HG02759 (cell line): ENCODE measurements around the gene SEMA7A.

Experiments
- ATAC-seq: cut with Tn5 transposase; IDR thresholded peaks from one replicate; pipeline ENCODE4 v1.9.1; 2021; ENCODE audit warnings: mild to moderate bottlenecking, moderate library complexity; ENCODE audit not compliant: unreplicated experiment

Gene SEMA7A

DNA sequence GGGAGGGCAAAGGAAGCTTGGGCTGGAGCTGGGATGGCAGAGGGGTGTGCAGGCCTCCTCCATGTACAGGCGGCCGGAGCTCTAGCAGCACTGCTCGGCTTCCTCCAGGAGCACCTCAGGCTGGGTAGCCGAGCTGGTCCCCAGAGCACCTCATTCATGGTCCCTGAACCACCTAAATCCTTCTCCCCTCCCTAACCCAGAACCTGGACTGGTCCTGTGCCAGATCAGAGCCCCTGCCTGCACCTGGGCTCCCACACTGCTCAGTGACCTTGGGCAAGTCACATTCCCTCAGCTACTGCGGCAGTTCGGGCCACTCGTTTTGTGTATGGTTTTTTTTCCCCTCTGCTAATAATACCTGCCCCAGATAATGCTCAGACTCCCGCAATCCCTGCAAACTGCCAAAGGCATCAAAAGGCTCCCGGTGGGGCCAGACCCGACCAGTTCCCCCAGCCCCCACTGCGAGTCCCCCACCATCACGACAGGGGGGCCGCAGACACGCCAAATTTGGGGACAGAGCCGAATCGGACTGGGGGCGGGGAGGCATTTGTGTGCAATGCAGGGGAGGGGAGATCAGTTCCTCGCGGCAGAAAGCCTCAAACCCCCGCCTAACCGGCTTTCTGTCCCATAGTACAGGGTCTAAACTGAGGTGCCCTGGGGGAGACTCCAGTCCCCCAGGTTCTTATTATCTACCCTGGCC, 1.3 kb downstream of the SEMA7A start:
- ATAC-seq: no peak

GRCh38 chr15:74431645-74432044, 2.1 kb downstream of the SEMA7A start:
- ATAC-seq: no peak

DNA sequence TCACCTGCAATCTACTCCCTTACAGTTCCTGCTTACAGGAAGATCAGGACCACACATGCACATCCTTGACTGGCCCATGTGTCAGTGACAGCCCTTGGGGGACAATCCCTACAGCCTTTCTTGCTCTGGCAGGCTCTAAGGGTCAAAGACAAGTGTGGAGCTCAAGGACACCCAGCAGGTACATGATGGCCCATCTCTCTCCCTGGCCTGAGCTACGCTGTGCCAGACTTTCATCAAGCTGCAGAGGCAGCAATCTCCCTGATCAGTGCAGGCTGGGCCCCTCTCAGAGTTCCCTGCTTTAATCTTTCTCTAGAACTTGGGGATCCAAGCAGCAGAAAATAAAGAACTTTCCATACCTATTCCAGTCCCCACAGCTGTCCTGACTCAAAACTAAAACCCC, 2.6 kb downstream of the SEMA7A start:
- ATAC-seq: no peak

DNA sequence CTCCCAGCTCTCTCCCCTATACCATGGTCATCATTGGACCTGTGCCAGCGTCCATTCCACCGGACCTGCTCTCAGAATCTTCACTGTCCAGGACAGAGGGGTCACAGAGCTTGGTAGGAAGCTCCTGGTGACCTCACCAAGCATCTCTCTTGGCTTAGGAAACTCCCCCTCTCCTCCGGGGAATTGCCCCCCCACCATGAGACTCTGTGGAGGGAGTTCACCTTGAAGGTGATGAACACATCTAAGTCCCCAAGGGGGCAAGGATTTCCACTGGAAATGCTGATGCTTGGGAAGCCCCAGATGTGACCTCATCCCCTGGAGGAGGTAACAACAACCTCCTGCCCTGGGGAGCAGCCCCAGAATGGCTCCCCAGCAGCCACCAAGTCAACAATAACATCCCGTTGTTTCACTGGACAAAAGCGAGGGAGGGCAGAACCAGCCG, 3.2 kb downstream of the SEMA7A start:
- no peak for ATAC-seq

- no peak for ATAC-seq
These were observed 3.9 kb downstream of the SEMA7A start for GRCh38 chr15:74429781-74430400.

DNA sequence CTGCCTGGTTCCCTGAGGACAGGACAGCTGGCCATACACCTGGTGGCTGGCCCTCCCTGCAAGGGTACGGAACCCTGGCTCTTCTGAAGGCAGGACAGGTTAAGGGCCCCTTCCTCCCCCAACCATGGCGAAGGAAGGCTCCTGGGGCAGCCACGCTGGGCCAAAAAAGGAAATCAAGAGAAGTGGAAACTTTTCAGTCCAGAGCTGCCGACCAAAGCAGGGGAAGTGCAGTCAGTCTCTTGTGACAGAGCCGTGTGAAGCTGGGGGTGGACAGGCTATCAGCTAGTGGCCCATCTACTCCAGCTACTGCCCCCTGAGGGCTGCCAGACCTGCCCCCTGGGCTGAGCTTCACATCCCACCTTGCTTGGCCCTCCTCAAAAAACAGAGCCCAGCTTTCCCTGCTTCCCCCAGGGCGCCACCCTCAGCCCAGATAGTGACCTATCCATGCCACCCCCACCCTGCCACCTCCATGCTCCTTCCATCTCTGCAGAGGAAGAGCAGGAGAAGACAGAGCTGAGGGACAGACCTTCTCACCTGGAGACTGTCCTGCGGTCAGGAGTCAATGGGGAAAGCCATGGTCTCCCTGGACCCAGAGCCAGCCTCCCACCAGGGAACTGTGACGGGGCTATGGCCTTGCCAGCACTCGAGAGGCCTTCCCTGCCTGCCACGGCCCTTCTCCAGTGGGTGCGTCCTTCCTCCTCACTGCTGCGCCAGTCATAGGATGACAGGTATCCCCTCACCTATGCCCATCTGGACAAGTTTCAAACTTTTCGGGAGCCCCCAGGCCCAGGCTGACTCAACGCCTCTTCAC, 4.6 kb downstream of the SEMA7A start:
- no peak for ATAC-seq

DNA sequence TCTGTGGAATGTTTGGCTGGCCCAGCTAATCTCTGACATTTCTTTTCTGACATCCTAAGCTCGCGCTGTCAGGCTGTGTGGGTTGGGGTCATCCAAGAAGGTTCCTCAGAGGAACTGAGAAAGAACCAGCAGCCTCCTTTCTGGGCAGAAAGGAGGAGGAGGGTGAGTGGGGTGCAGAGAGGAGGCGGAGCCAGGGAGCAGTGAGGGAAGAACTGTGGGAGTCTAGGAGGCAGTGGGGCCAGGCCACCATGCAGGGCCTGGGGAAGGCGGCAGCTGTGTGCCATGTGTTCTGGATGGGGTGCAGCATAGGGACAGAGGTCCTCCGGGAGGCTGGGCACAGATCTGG, 5.3 kb downstream of the SEMA7A start:
- ATAC-seq: no peak

DNA sequence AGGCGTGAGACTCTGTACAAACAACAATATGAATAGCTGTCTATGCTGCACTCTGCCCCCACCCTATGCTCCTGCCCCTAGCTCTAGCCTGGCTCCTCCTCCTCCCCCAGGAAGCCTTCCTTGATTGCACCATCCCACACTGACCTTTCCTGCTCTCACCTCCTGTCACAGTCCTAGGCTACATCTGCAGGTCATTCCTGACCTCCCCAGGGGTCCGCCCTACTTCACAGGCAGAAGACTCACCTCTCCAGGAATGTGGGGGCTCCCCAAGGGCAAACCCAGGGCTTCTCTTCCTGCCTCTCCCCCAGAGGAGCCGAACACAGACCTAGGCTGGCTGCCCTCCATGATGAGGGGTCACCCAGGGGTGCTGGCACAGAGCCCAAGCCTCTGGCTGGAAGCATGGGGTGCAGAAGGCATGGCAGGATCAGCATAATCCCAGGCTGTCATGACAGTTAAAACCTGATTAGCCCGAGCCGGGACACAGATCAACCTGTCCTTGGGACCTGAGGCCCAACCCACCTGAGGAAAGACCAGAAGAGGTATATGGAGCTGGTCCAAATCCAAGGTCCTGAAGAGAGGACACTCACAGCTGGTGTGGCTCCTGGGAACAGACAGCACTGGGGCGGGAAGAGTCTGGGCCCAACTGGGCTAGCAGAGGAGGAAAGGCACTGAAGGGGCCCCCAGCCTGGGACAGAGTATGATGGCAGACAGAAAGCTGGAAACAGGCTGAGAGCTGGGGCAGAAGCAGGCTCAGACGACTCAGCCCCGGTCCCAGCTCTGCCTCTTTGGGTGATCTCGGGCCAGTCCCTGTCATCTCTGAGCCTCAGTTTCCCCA, 5.9 kb downstream of the SEMA7A start:
- ATAC-seq: no peak

GRCh38 chr15:74426404-74427281, 7.1 kb downstream of the SEMA7A start:
- no peak for ATAC-seq

- ATAC-seq: no peak
These were observed 8.1 kb downstream of the SEMA7A start for GRCh38 chr15:74425630-74426029.

DNA sequence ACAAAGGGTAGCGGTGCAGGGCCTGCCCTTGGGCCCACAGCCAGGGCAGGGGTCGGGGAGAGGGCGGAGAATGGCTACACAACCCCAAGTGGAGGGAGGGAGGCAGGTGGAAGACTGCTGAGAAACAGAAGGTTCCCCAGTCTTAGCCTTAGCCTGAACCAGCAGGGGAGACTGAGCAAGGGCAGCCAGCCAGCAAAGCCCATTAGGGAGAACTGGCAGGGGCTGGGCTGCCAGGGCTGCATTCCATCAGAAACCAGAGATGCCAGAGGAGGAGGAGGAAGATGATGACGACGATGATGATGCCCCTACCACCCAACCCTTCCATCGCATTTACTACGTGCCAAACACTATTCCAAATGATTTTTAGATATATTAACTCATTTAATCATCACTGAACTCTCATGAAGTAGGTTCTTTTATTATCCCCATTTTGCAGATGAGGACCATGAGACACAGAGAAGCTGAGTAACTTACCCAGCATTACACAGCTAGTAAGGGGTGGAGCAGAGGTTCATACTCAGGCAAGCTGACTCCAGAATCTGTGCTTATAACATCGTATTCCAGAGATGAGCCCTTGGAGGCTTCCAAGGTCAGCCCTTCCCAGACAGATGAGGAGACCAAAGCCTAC, 8.7 kb downstream of the SEMA7A start:
- no peak for ATAC-seq

- ATAC-seq: no peak
These were observed 10.1 kb downstream of the SEMA7A start for GRCh38 chr15:74423431-74424257.

GRCh38 chr15:74422652-74423430, 10.9 kb downstream of the SEMA7A start:
- ATAC-seq: no peak

DNA sequence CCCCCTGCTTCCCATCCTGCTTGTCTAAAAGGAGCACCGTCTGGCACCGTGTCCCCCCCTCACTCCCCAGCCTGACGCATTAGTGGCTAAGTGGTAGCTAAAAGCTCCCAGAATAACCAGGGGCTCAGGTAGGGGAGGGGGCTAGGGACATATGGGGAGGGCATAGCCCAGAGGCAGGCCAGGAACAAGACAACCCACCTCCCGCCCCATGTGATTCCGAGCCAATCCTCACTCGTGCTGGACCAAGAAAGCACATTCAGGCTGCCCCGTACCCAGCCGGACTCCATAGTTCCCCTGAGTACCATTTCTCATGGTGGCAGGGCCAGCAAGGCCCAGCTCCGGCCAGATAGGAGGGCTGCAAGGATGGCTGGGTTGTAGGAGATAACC, 11.5 kb downstream of the SEMA7A start:
- no peak for ATAC-seq

GRCh38 chr15:74421302-74422245, 12.2 kb downstream of the SEMA7A start:
- ATAC-seq: no peak

GRCh38 chr15:74420193-74420905, 13.4 kb downstream of the SEMA7A start:
- ATAC-seq: no peak
